H1 (cell line): ENCODE data around the gene IRAG1. TPM values are rescaled to one million over a fixed set of nuclear protein-coding genes. Genes with fewer than 3 reads are reported as not detected.

ENCODE experiments used
- CTCF ChIA-PET: fragments of 300-600 bp; sonication (Branson Sonifier 250); formaldehyde crosslinking; loops from one replicate; lab custom pipeline; 2021; ENCODE audit not compliant: partially characterized antibody; lab: Charles Lee
- POLR2A ChIA-PET: fragments of 300-600 bp; sonication (Branson Sonifier 250); formaldehyde crosslinking; loops from one replicate; lab custom pipeline; 2021; ENCODE audit warnings: inconsistent platforms; ENCODE audit not compliant: partially characterized antibody; lab: Charles Lee
- DNase-seq, 2 experiments: peaks; one replicate each; pipeline versions ENCODE4 v3.0.0 to v3.0.0-alpha.2; 2010 to 2022; ENCODE audit warnings: low spot score in 2 of 2, low read depth in 1 of 2, mixed read lengths in 1 of 2
- FAIRE-seq: peaks from 2 replicates; lab custom pipeline; 2011; peaks lifted over from hg19 to GRCh38; lab: Jason Lieb, UNC
- H2AFZ ChIP-seq: 2 replicates; pipeline ENCODE4 v1.8.1; 2012; ENCODE audit warnings: low read length, inconsistent platforms
- H2AK5ac ChIP-seq: 2 replicates; pipeline ENCODE4 v1.6.1; 2013; ENCODE audit warnings: low read depth, low read length
- H2BK120ac ChIP-seq: replicated peaks from 2 replicates; pipeline ENCODE3; 2013; ENCODE audit warnings: low read depth, low read length, inconsistent platforms
- H2BK12ac ChIP-seq: 2 replicates; pipeline ENCODE4 v1.6.1; 2013; ENCODE audit warnings: low read depth, low read length
- H2BK15ac ChIP-seq: 2 replicates; pipeline ENCODE4 v1.6.1; 2013; ENCODE audit warnings: low read length
- H2BK20ac ChIP-seq: 2 replicates; pipeline ENCODE4 v1.6.1; 2013; ENCODE audit warnings: low read length
- H2BK5ac ChIP-seq: 2 replicates; pipeline ENCODE4 v1.6.1; 2013; ENCODE audit warnings: low read depth, low read length
- H3K14ac ChIP-seq: 2 replicates; pipeline ENCODE4 v1.6.1; 2013; ENCODE audit warnings: inconsistent platforms; ENCODE audit not compliant: insufficient read length
- H3K18ac ChIP-seq: 2 replicates; pipeline ENCODE4 v1.6.1; 2013; ENCODE audit warnings: low read length; ENCODE audit errors: extremely low read depth
- H3K23ac ChIP-seq: 2 replicates; pipeline ENCODE4 v1.6.1; 2013; ENCODE audit warnings: inconsistent platforms; ENCODE audit not compliant: insufficient read length
- H3K23me2 ChIP-seq: 2 replicates; pipeline ENCODE4 v1.6.1; 2013; ENCODE audit warnings: low read depth, low read length
- H3K27ac ChIP-seq: 2 replicates; pipeline ENCODE4 v1.6.1; 2011; ENCODE audit warnings: low read depth, low read length, inconsistent platforms
- H3K27me3 ChIP-seq, 4 experiments: replicated peaks in 1 of 4; 1 replicate in 1 of 4; 2 replicates in 3 of 4; pipeline versions ENCODE4 v1.6.1 to v1.8.1; 2011 to 2013; ENCODE audit warnings: low read length in 3 of 4, mild to moderate bottlenecking in 3 of 4, inconsistent platforms in 2 of 4, mixed read lengths in 2 of 4, moderate library complexity in 1 of 4; ENCODE audit not compliant: control insufficient read depth in 3 of 4, insufficient read depth in 3 of 4; ENCODE audit errors: extremely low read depth in 1 of 4
- H3K36me3 ChIP-seq, 4 experiments: 2 replicates each; pipeline versions ENCODE4 v1.6.1 to v1.8.1; 2011 to 2013; ENCODE audit warnings: mild to moderate bottlenecking in 4 of 4, low read length in 3 of 4, moderate library complexity in 2 of 4, control low read depth in 1 of 4, inconsistent platforms in 1 of 4; ENCODE audit not compliant: insufficient read depth in 4 of 4, control insufficient read depth in 2 of 4
- H3K4ac ChIP-seq: replicated peaks from 2 replicates; pipeline ENCODE3; 2013; ENCODE audit warnings: low read length, low read depth, mixed read lengths, inconsistent platforms; ENCODE audit not compliant: insufficient read length
- H3K4me1 ChIP-seq, 4 experiments: replicated peaks in 1 of 4; 1 replicate in 1 of 4; 2 replicates in 3 of 4; pipeline versions ENCODE4 v1.6.1 to v1.8.1; 2011 to 2013; ENCODE audit warnings: low read length in 3 of 4, inconsistent platforms in 2 of 4, mixed read lengths in 1 of 4; ENCODE audit not compliant: insufficient read depth in 4 of 4, control insufficient read depth in 3 of 4
- H3K4me2 ChIP-seq, 2 experiments: 2 replicates each; pipeline versions ENCODE4 v1.6.1 to v1.8.1; 2011 to 2013; ENCODE audit warnings: low read depth in 2 of 2, low read length in 2 of 2, control low read depth in 1 of 2, inconsistent platforms in 1 of 2, mild to moderate bottlenecking in 1 of 2; ENCODE audit not compliant: insufficient read depth in 1 of 2
- H3K4me3 ChIP-seq, 4 experiments: fragments of 200-600, 300-600 bp in 1 of 4; sonication (generic), shearing (Covaris generic), sonication (Bioruptor Twin) in 1 of 4; 2 replicates each; pipeline versions ENCODE4 v1.5.1 to v1.8.1; 2011 to 2016; ENCODE audit warnings: low read length in 4 of 4, low read depth in 3 of 4, control low read depth in 2 of 4, inconsistent platforms in 2 of 4, mild to moderate bottlenecking in 2 of 4, mixed read lengths in 1 of 4, moderate library complexity in 1 of 4; ENCODE audit not compliant: insufficient read depth in 2 of 4; ENCODE audit errors: extremely low read depth in 1 of 4
- H3K56ac ChIP-seq: replicated peaks from 2 replicates; pipeline ENCODE3; 2013; ENCODE audit warnings: low read depth, mild to moderate bottlenecking, mixed read lengths, low read length, inconsistent platforms; ENCODE audit not compliant: insufficient read length
- H3K79me1 ChIP-seq: 2 replicates; pipeline ENCODE4 v1.6.1; 2013; ENCODE audit warnings: low read depth, low read length, control low read depth
- H3K79me2 ChIP-seq, 2 experiments: 2 replicates each; pipeline versions ENCODE4 v1.6.1 to v1.8.1; 2012 to 2013; ENCODE audit warnings: low read length in 2 of 2, mild to moderate bottlenecking in 2 of 2, inconsistent platforms in 1 of 2; ENCODE audit not compliant: insufficient read depth in 2 of 2, control insufficient read depth in 1 of 2
- H3K9ac ChIP-seq, 4 experiments: replicated peaks in 1 of 4; 1 replicate in 1 of 4; 2 replicates in 3 of 4; pipeline versions ENCODE4 v1.6.1 to v1.8.1; 2011 to 2013; ENCODE audit warnings: low read depth in 3 of 4, low read length in 3 of 4, control low read depth in 2 of 4, mild to moderate bottlenecking in 2 of 4, moderate library complexity in 2 of 4, inconsistent platforms in 1 of 4; ENCODE audit errors: extremely low read depth in 1 of 4
- H3K9me3 ChIP-seq, 2 experiments: 2 replicates each; pipeline versions ENCODE4 v1.6.1 to v1.8.1; 2012 to 2013; ENCODE audit warnings: mild to moderate bottlenecking in 2 of 2, moderate library complexity in 2 of 2, control low read depth in 1 of 2, inconsistent platforms in 1 of 2, low read depth in 1 of 2, low read length in 1 of 2, mixed read lengths in 1 of 2; ENCODE audit not compliant: insufficient read depth in 2 of 2
- H4K20me1 ChIP-seq, 2 experiments: replicated peaks in 1 of 2; 2 replicates each; pipeline versions ENCODE3 to v1.8.1; 2011 to 2013; ENCODE audit warnings: inconsistent platforms in 2 of 2, low read length in 2 of 2, mild to moderate bottlenecking in 1 of 2; ENCODE audit not compliant: insufficient read depth in 2 of 2, control insufficient read depth in 1 of 2
- H4K5ac ChIP-seq: 2 replicates; pipeline ENCODE4 v1.6.1; 2013; ENCODE audit warnings: low read length, low read depth, mixed read lengths, inconsistent platforms; ENCODE audit not compliant: insufficient read length
- H4K8ac ChIP-seq: 2 replicates; pipeline ENCODE4 v1.8.0; 2013; ENCODE audit warnings: mild to moderate bottlenecking, moderate library complexity, low read length, inconsistent platforms; ENCODE audit not compliant: insufficient read depth; ENCODE audit errors: extremely low read depth
- H4K91ac ChIP-seq: replicated peaks from 2 replicates; pipeline ENCODE3; 2013; ENCODE audit warnings: low read length, mixed read lengths, inconsistent platforms; ENCODE audit not compliant: insufficient read length
- CREB1 ChIP-seq: IDR thresholded peaks from 2 replicates; pipeline ENCODE4 v1.6.1; 2012; ENCODE audit warnings: inconsistent platforms
- CTCF ChIP-seq, 3 experiments: IDR thresholded peaks; 1 replicate in 2 of 3; 2 replicates in 1 of 3; pipeline versions ENCODE4 v1.5.1 to v1.6.1; 2011; ENCODE audit warnings: low read length in 3 of 3, mild to moderate bottlenecking in 3 of 3, inconsistent platforms in 2 of 3, low read depth in 1 of 3, moderate library complexity in 1 of 3; ENCODE audit not compliant: insufficient read depth in 1 of 3; ENCODE audit errors: control extremely low read depth in 1 of 3
- HDAC2 ChIP-seq, 2 experiments: fragments of 300-600 bp in 1 of 2; sonication (generic) in 1 of 2; IDR thresholded peaks; 2 replicates each; pipeline ENCODE4 v1.6.1; 2011 to 2012; ENCODE audit warnings: low read depth in 2 of 2, low read length in 2 of 2, mild to moderate bottlenecking in 2 of 2, moderate library complexity in 2 of 2, borderline replicate concordance in 1 of 2, inconsistent platforms in 1 of 2
- PHF8 ChIP-seq: fragments of 200-600 bp; sonication (generic); conservative IDR thresholded peaks from 2 replicates; pipeline ENCODE4 v1.7.1; 2012; ENCODE audit warnings: low read depth, mild to moderate bottlenecking, inconsistent platforms, low read length, moderate library complexity
- RAD21 ChIP-seq, 2 experiments: IDR thresholded peaks in 1 of 2; conservative IDR thresholded peaks in 1 of 2; 2 replicates each; pipeline ENCODE4 v1.6.1; 2011; ENCODE audit warnings: low read depth in 2 of 2, low read length in 2 of 2, improper control_type of control experiment in 1 of 2, inconsistent platforms in 1 of 2, mild to moderate bottlenecking in 1 of 2, moderate library complexity in 1 of 2
- RFX5 ChIP-seq: IDR thresholded peaks from 2 replicates; pipeline ENCODE4 v1.6.1; 2011; ENCODE audit warnings: low read depth, low read length, improper control_type of control experiment, borderline replicate concordance
- SUZ12 ChIP-seq: fragments of 200-600 bp; sonication (generic); IDR thresholded peaks from 2 replicates; pipeline ENCODE4 v1.6.1; 2012; ENCODE audit warnings: mild to moderate bottlenecking, inconsistent platforms, low read length, moderate library complexity, mixed read lengths
- WGBS, 2 experiments: shearing (Covaris generic) in 1 of 2; methylation state at CpG; one replicate each; pipeline versions ENCODE4 v1.1.6 to v1.1.7; 2013 to 2015; ENCODE audit warnings: low lambda C conversion rate in 2 of 2, mixed read lengths in 2 of 2, inconsistent platforms in 1 of 2, low coverage in 1 of 2, missing lambda C conversion rate in 1 of 2; ENCODE audit not compliant: insufficient replicate concordance in 2 of 2, insufficient coverage in 1 of 2, insufficient read length in 1 of 2; ENCODE audit errors: extremely low coverage in 1 of 2, missing lambda C conversion rate in 1 of 2; 5-methylcytosine and 5-hydroxymethylcytosine counted together
- polyA plus RNA-seq, 7 experiments: library from polyadenylated mRNA; depleted of rRNA in 3 of 7; stranded (reverse) in 5 of 7; unstranded in 2 of 7; fragments of >200 nt in 5 of 7; fragments of 200-250 nt in 2 of 7; gene quantifications; 1 replicate in 5 of 7; 2 replicates in 1 of 7; 4 replicates in 1 of 7; pipeline versions ENCODE4 v1.2.1 to v1.2.3, GENCODE V29; 2011 to 2013; ENCODE audit warnings: missing spikeins in 2 of 7, mixed read lengths in 2 of 7
- total RNA-seq: library from RNA; stranded (reverse); fragmentation: NEBNext Ultra II Directional; extraction: Animal tissue kit (Norgen Biotek cat#: 25700); gene quantifications from 2 replicates; pipeline ENCODE4 v1.2.1, GENCODE V29; 2021
- TF ChIP-seq, protein P1 (sequence below): IDR thresholded peaks from 2 replicates; pipeline ENCODE4 v1.6.1; 2011; ENCODE audit warnings: low read depth, mild to moderate bottlenecking, low read length; ENCODE audit not compliant: insufficient read depth

IRAG1 gene
- total and polyA plus RNA-seq, 2 of the 8 experiments (the other 6 are each of a cell fraction or from before 2014, with no cell fraction given): 1.8 to 2.7 TPM

DNA sequence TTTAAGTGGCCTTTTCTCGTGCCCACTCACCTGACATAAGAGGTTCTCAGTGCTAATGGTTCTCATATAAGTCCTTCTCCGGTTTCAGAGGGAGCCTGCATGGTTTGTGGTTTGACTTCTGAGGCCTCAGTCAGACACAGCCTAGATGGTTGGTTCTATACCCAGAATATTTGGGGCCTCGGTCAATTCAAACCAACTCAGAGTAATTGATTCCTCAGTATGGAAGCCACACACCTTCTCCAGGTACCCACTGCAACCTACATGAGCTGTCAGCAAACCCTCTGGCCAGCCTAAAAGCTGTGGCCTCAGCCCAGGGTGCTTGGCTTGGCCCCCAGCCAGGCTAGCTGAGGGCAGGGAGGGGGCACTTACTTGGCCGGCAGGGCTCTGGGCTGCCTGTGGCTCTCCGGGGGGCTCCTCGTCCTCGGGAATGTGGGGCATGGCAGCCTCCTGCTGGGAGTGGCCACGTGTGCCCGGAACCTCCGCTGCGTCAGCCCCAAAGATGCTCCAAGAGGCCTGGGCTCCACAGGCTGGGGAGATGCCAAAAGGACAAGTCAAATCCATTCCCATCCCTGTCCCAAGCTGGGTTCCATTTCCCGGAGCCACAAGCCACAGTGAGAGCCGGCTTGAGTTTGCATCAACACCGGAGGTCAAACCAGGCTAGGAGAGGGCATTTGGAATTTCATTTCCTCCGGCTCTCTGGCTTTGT lies 41.7 kb downstream of the IRAG1 start:
- ChIA-PET CTCF (interaction anchor here (0.5 to 6.0 kb wide), 10 partner anchors 9 to 726 kb away, joined by 3 to 92 read pairs (median 4); no protein-coding TSS in a partner anchor), POLR2A (no interaction called here)
- Histone ChIP-seq H2BK12ac (no peak overlapping the region), H3K36me3 (no peaks in the 10 kb centered on the region), H3K4me2 (no peak overlapping the region), H3K27me3 (no peaks in the 10 kb centered on the region), H3K4me3 (no peak overlapping the region), H4K8ac (no peak overlapping the region; the same call in 1 of the 2 replicates), H3K4ac (no peak overlapping the region), H3K56ac (no peak overlapping the region), H2BK20ac (no peak overlapping the region), H2BK5ac (no peak overlapping the region), H3K79me1 (no peaks in the 10 kb centered on the region), H2BK120ac (no peak overlapping the region), H4K91ac (no peak overlapping the region), H4K20me1 (no peaks in the 10 kb centered on the region), H3K14ac (no peak overlapping the region), H3K79me2 (no peaks in the 10 kb centered on the region), H2BK15ac (no peak overlapping the region), H3K9me3 (no peaks in the 10 kb centered on the region), H2AFZ (no peak overlapping the region), H3K23me2 (no peaks in the 10 kb centered on the region), H3K27ac (no peak overlapping the region), H3K9ac (no peak overlapping the region), H2AK5ac (no peak overlapping the region), H3K4me1 (peaks cover 0 to 4% (median 0%) of the 10 kb centered on the region in 4 experiments; a peak in 1 of 7 replicates), H3K23ac (no peak overlapping the region), H4K5ac (no peak overlapping the region), H3K18ac (no peak overlapping the region)
- no peak for DNase-seq
- WGBS, 2 experiments: 82% methylated on average over 15 of the region's 15 CpGs; no CpG with 5 or more reads in 1 of the 2 experiments
- no peak for FAIRE-seq
- TF ChIP-seq SUZ12 (no peak), CREB1 (no peak), RFX5 (no peak), RAD21 (IDR thresholded peaks at IDR 0.05 in 1 of 2, conservative IDR thresholded peaks at IDR 0.05 in 1 of 2; ENCODE audit: low read depth in 2 of 2, low read length in 2 of 2) (no peak), PHF8 (no peak), HDAC2 (IDR thresholded peaks at IDR 0.05; ENCODE audit: borderline replicate concordance in 1 of 2, low read depth in 2 of 2, low read length in 2 of 2) (no peak), CTCF (IDR thresholded peaks at IDR 0.05; ENCODE audit: control extremely low read depth in 1 of 3, insufficient read depth in 1 of 3, low read depth in 1 of 3, low read length in 3 of 3) (no peak)
- TF ChIP-seq, protein P1, sequence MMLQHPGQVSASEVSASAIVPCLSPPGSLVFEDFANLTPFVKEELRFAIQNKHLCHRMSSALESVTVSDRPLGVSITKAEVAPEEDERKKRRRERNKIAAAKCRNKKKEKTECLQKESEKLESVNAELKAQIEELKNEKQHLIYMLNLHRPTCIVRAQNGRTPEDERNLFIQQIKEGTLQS: no peak
